H1 (cell line): Measurements from ENCODE around the gene UBXN11. TPM values are rescaled to one million over a fixed set of nuclear protein-coding genes. Genes with fewer than 3 reads are reported as not detected.

Source experiments
- CTCF ChIA-PET: fragments of 300-600 bp; sonication (Branson Sonifier 250); formaldehyde crosslinking; loops from one replicate; lab custom pipeline; 2021; ENCODE audit not compliant: partially characterized antibody; lab: Charles Lee
- POLR2A ChIA-PET: fragments of 300-600 bp; sonication (Branson Sonifier 250); formaldehyde crosslinking; loops from one replicate; lab custom pipeline; 2021; ENCODE audit warnings: inconsistent platforms; ENCODE audit not compliant: partially characterized antibody; lab: Charles Lee
- DNase-seq, 2 experiments: peaks; one replicate each; pipeline versions ENCODE4 v3.0.0 to v3.0.0-alpha.2; 2010 to 2022; ENCODE audit warnings: low spot score in 2 of 2, low read depth in 1 of 2, mixed read lengths in 1 of 2
- FAIRE-seq: peaks from 2 replicates; lab custom pipeline; 2011; peaks lifted over from hg19 to GRCh38; lab: Jason Lieb, UNC
- H2AFZ ChIP-seq: 2 replicates; pipeline ENCODE4 v1.8.1; 2012; ENCODE audit warnings: low read length, inconsistent platforms
- H2AK5ac ChIP-seq: 2 replicates; pipeline ENCODE4 v1.6.1; 2013; ENCODE audit warnings: low read depth, low read length
- H2BK120ac ChIP-seq: replicated peaks from 2 replicates; pipeline ENCODE3; 2013; ENCODE audit warnings: low read depth, low read length, inconsistent platforms
- H2BK12ac ChIP-seq: 2 replicates; pipeline ENCODE4 v1.6.1; 2013; ENCODE audit warnings: low read depth, low read length
- H2BK15ac ChIP-seq: 2 replicates; pipeline ENCODE4 v1.6.1; 2013; ENCODE audit warnings: low read length
- H2BK20ac ChIP-seq: 2 replicates; pipeline ENCODE4 v1.6.1; 2013; ENCODE audit warnings: low read length
- H2BK5ac ChIP-seq: 2 replicates; pipeline ENCODE4 v1.6.1; 2013; ENCODE audit warnings: low read depth, low read length
- H3K14ac ChIP-seq: 2 replicates; pipeline ENCODE4 v1.6.1; 2013; ENCODE audit warnings: inconsistent platforms; ENCODE audit not compliant: insufficient read length
- H3K18ac ChIP-seq: 2 replicates; pipeline ENCODE4 v1.6.1; 2013; ENCODE audit warnings: low read length; ENCODE audit errors: extremely low read depth
- H3K23ac ChIP-seq: 2 replicates; pipeline ENCODE4 v1.6.1; 2013; ENCODE audit warnings: inconsistent platforms; ENCODE audit not compliant: insufficient read length
- H3K23me2 ChIP-seq: 2 replicates; pipeline ENCODE4 v1.6.1; 2013; ENCODE audit warnings: low read depth, low read length
- H3K27ac ChIP-seq: 2 replicates; pipeline ENCODE4 v1.6.1; 2011; ENCODE audit warnings: low read depth, low read length, inconsistent platforms
- H3K27me3 ChIP-seq, 4 experiments: replicated peaks in 1 of 4; 1 replicate in 1 of 4; 2 replicates in 3 of 4; pipeline versions ENCODE4 v1.6.1 to v1.8.1; 2011 to 2013; ENCODE audit warnings: low read length in 3 of 4, mild to moderate bottlenecking in 3 of 4, inconsistent platforms in 2 of 4, mixed read lengths in 2 of 4, moderate library complexity in 1 of 4; ENCODE audit not compliant: control insufficient read depth in 3 of 4, insufficient read depth in 3 of 4; ENCODE audit errors: extremely low read depth in 1 of 4
- H3K36me3 ChIP-seq, 4 experiments: 2 replicates each; pipeline versions ENCODE4 v1.6.1 to v1.8.1; 2011 to 2013; ENCODE audit warnings: mild to moderate bottlenecking in 4 of 4, low read length in 3 of 4, moderate library complexity in 2 of 4, control low read depth in 1 of 4, inconsistent platforms in 1 of 4; ENCODE audit not compliant: insufficient read depth in 4 of 4, control insufficient read depth in 2 of 4
- H3K4ac ChIP-seq: replicated peaks from 2 replicates; pipeline ENCODE3; 2013; ENCODE audit warnings: low read length, low read depth, mixed read lengths, inconsistent platforms; ENCODE audit not compliant: insufficient read length
- H3K4me1 ChIP-seq, 4 experiments: replicated peaks in 1 of 4; 1 replicate in 1 of 4; 2 replicates in 3 of 4; pipeline versions ENCODE4 v1.6.1 to v1.8.1; 2011 to 2013; ENCODE audit warnings: low read length in 3 of 4, inconsistent platforms in 2 of 4, mixed read lengths in 1 of 4; ENCODE audit not compliant: insufficient read depth in 4 of 4, control insufficient read depth in 3 of 4
- H3K4me2 ChIP-seq, 2 experiments: 2 replicates each; pipeline versions ENCODE4 v1.6.1 to v1.8.1; 2011 to 2013; ENCODE audit warnings: low read depth in 2 of 2, low read length in 2 of 2, control low read depth in 1 of 2, inconsistent platforms in 1 of 2, mild to moderate bottlenecking in 1 of 2; ENCODE audit not compliant: insufficient read depth in 1 of 2
- H3K4me3 ChIP-seq, 4 experiments: fragments of 200-600, 300-600 bp in 1 of 4; sonication (generic), shearing (Covaris generic), sonication (Bioruptor Twin) in 1 of 4; 2 replicates each; pipeline versions ENCODE4 v1.5.1 to v1.8.1; 2011 to 2016; ENCODE audit warnings: low read length in 4 of 4, low read depth in 3 of 4, control low read depth in 2 of 4, inconsistent platforms in 2 of 4, mild to moderate bottlenecking in 2 of 4, mixed read lengths in 1 of 4, moderate library complexity in 1 of 4; ENCODE audit not compliant: insufficient read depth in 2 of 4; ENCODE audit errors: extremely low read depth in 1 of 4
- H3K56ac ChIP-seq: replicated peaks from 2 replicates; pipeline ENCODE3; 2013; ENCODE audit warnings: low read depth, mild to moderate bottlenecking, mixed read lengths, low read length, inconsistent platforms; ENCODE audit not compliant: insufficient read length
- H3K79me1 ChIP-seq: 2 replicates; pipeline ENCODE4 v1.6.1; 2013; ENCODE audit warnings: low read depth, low read length, control low read depth
- H3K79me2 ChIP-seq, 2 experiments: 2 replicates each; pipeline versions ENCODE4 v1.6.1 to v1.8.1; 2012 to 2013; ENCODE audit warnings: low read length in 2 of 2, mild to moderate bottlenecking in 2 of 2, inconsistent platforms in 1 of 2; ENCODE audit not compliant: insufficient read depth in 2 of 2, control insufficient read depth in 1 of 2
- H3K9ac ChIP-seq, 4 experiments: replicated peaks in 1 of 4; 1 replicate in 1 of 4; 2 replicates in 3 of 4; pipeline versions ENCODE4 v1.6.1 to v1.8.1; 2011 to 2013; ENCODE audit warnings: low read depth in 3 of 4, low read length in 3 of 4, control low read depth in 2 of 4, mild to moderate bottlenecking in 2 of 4, moderate library complexity in 2 of 4, inconsistent platforms in 1 of 4; ENCODE audit errors: extremely low read depth in 1 of 4
- H3K9me3 ChIP-seq, 2 experiments: 2 replicates each; pipeline versions ENCODE4 v1.6.1 to v1.8.1; 2012 to 2013; ENCODE audit warnings: mild to moderate bottlenecking in 2 of 2, moderate library complexity in 2 of 2, control low read depth in 1 of 2, inconsistent platforms in 1 of 2, low read depth in 1 of 2, low read length in 1 of 2, mixed read lengths in 1 of 2; ENCODE audit not compliant: insufficient read depth in 2 of 2
- H4K20me1 ChIP-seq, 2 experiments: replicated peaks in 1 of 2; 2 replicates each; pipeline versions ENCODE3 to v1.8.1; 2011 to 2013; ENCODE audit warnings: inconsistent platforms in 2 of 2, low read length in 2 of 2, mild to moderate bottlenecking in 1 of 2; ENCODE audit not compliant: insufficient read depth in 2 of 2, control insufficient read depth in 1 of 2
- H4K5ac ChIP-seq: 2 replicates; pipeline ENCODE4 v1.6.1; 2013; ENCODE audit warnings: low read length, low read depth, mixed read lengths, inconsistent platforms; ENCODE audit not compliant: insufficient read length
- H4K8ac ChIP-seq: 2 replicates; pipeline ENCODE4 v1.8.0; 2013; ENCODE audit warnings: mild to moderate bottlenecking, moderate library complexity, low read length, inconsistent platforms; ENCODE audit not compliant: insufficient read depth; ENCODE audit errors: extremely low read depth
- H4K91ac ChIP-seq: replicated peaks from 2 replicates; pipeline ENCODE3; 2013; ENCODE audit warnings: low read length, mixed read lengths, inconsistent platforms; ENCODE audit not compliant: insufficient read length
- RNF2 ChIP-seq: fragments of 200-900, 300-1000 bp; sonication (generic); IDR thresholded peaks from 2 replicates; pipeline ENCODE4 v1.7.1; 2016; ENCODE audit warnings: borderline replicate concordance, low read depth, mild to moderate bottlenecking, antibody characterized with exemption, low read length; ENCODE audit not compliant: poor library complexity, severe bottlenecking; ENCODE audit errors: missing control alignments
- SIN3A ChIP-seq, 2 experiments: IDR thresholded peaks in 1 of 2; conservative IDR thresholded peaks in 1 of 2; 2 replicates each; pipeline ENCODE4 v1.6.1; 2011 to 2012; ENCODE audit warnings: low read length in 2 of 2, improper control_type of control experiment in 1 of 2, low read depth in 1 of 2, mild to moderate bottlenecking in 1 of 2
- SIRT6 ChIP-seq: IDR thresholded peaks from one replicate; pipeline ENCODE4 v1.7.1; 2012; ENCODE audit warnings: low read length, inconsistent platforms
- SRF ChIP-seq: IDR thresholded peaks from 2 replicates; pipeline ENCODE4 v1.6.1; 2011; ENCODE audit warnings: mild to moderate bottlenecking, low read depth, low read length, moderate library complexity
- SUZ12 ChIP-seq: fragments of 200-600 bp; sonication (generic); IDR thresholded peaks from 2 replicates; pipeline ENCODE4 v1.6.1; 2012; ENCODE audit warnings: mild to moderate bottlenecking, inconsistent platforms, low read length, moderate library complexity, mixed read lengths
- TAF1 ChIP-seq: IDR thresholded peaks from 2 replicates; pipeline ENCODE4 v1.6.1; 2011; ENCODE audit warnings: mild to moderate bottlenecking, low read depth, low read length
- TEAD4 ChIP-seq: IDR thresholded peaks from 2 replicates; pipeline ENCODE4 v1.6.1; 2012; ENCODE audit warnings: low read depth, low read length, inconsistent platforms, mixed read lengths
- WGBS, 2 experiments: shearing (Covaris generic) in 1 of 2; methylation state at CpG; one replicate each; pipeline versions ENCODE4 v1.1.6 to v1.1.7; 2013 to 2015; ENCODE audit warnings: low lambda C conversion rate in 2 of 2, mixed read lengths in 2 of 2, inconsistent platforms in 1 of 2, low coverage in 1 of 2, missing lambda C conversion rate in 1 of 2; ENCODE audit not compliant: insufficient replicate concordance in 2 of 2, insufficient coverage in 1 of 2, insufficient read length in 1 of 2; ENCODE audit errors: extremely low coverage in 1 of 2, missing lambda C conversion rate in 1 of 2; 5-methylcytosine and 5-hydroxymethylcytosine counted together
- long read RNA-seq, 2 experiments: library from RNA in 1 of 2; library from capped mRNA in 1 of 2; stranded (forward); transcript quantifications; one replicate each; pipeline ENCODE4 v2.0.0, GENCODE V29; 2021; ENCODE audit warnings: inconsistent platforms in 1 of 2
- polyA minus RNA-seq, 3 experiments: library from RNA; depleted of rRNA, polyadenylated mRNA; stranded (reverse); fragments of >200 nt; gene quantifications; 1 replicate in 2 of 3; 2 replicates in 1 of 3; pipeline ENCODE4 v1.2.3, GENCODE V29; 2011
- polyA plus RNA-seq, 7 experiments: library from polyadenylated mRNA; depleted of rRNA in 3 of 7; stranded (reverse) in 5 of 7; unstranded in 2 of 7; fragments of >200 nt in 5 of 7; fragments of 200-250 nt in 2 of 7; gene quantifications; 1 replicate in 5 of 7; 2 replicates in 1 of 7; 4 replicates in 1 of 7; pipeline versions ENCODE4 v1.2.1 to v1.2.3, GENCODE V29; 2011 to 2013; ENCODE audit warnings: missing spikeins in 2 of 7, mixed read lengths in 2 of 7
- total RNA-seq: library from RNA; stranded (reverse); fragmentation: NEBNext Ultra II Directional; extraction: Animal tissue kit (Norgen Biotek cat#: 25700); gene quantifications from 2 replicates; pipeline ENCODE4 v1.2.1, GENCODE V29; 2021

The UBXN11 gene
- 6.1 and 6.3 TPM in 2 replicates for total RNA-seq
- polyA plus RNA-seq (2011; rRNA removed): 10.4 and 14.8 TPM in 2 replicates
- 15.3 TPM for polyA plus RNA-seq (2011; cell fraction: cytosol; rRNA removed)
- polyA plus RNA-seq (2011; cell fraction: nucleus; rRNA removed): 42.2 TPM
- polyA plus RNA-seq (2012, experiment 1 of 2): 9.8 to 12.4 TPM (median 11.7 TPM) in 4 replicates
- polyA plus RNA-seq (2012, experiment 2 of 2): 10.1 TPM
- 6.9 TPM for polyA plus RNA-seq (2013, experiment 1 of 2)
- 6.1 TPM for polyA plus RNA-seq (2013, experiment 2 of 2)
- polyA minus RNA-seq (2011; rRNA and poly(A)+ RNA removed): 7.2 and 7.3 TPM in 2 replicates
- 4.2 TPM for polyA minus RNA-seq (2011; cell fraction: cytosol; rRNA and poly(A)+ RNA removed)
- 14.1 TPM for polyA minus RNA-seq (2011; cell fraction: nucleus; rRNA and poly(A)+ RNA removed)
- long read RNA-seq, experiment 1, partial matches to known transcripts: 4 of 4 reads
- long read RNA-seq, experiment 1, other reads (novel, unspliced or antisense): 0 of 4 reads
- long read RNA-seq, experiment 2, partial matches to known transcripts: 0 of 8 reads
- long read RNA-seq, experiment 2, other reads (novel, unspliced or antisense): 8 of 8 reads

- H2AFZ ChIP-seq: peak within 1 kb of the TSS; percentile 98
- WGBS, 2 experiments: 4% methylated on average over 46 of the region's 51 CpGs; no CpG with 5 or more reads in 1 of the 2 experiments
- peak within 1 kb of the TSS; percentile 95; the same call in 1 of the 2 replicates for H2BK15ac ChIP-seq
- H3K56ac ChIP-seq: peak within 1 kb of the TSS; percentile 66
- no peak within 1 kb of the TSS for H3K4ac ChIP-seq
- H3K4me2 ChIP-seq: peak within 1 kb of the TSS; percentile 56 to 97
- ChIA-PET CTCF (interaction anchor here (0.6 to 57.0 kb wide), 4 partner anchors 10 to 92 kb away, joined by 3 to 1530 read pairs (median 776); partner anchors contain the start of genes CD52, SH3BGRL3 and UBXN11), POLR2A (interaction anchor here (1.3 to 4.6 kb wide), 6 partner anchors 11 to 109 kb away, joined by 3 to 29 read pairs (median 4); partner anchors contain the start of genes CD52 and LIN28A)
- peak within 1 kb of the TSS; percentile 73; the same call in 1 of the 2 replicates for H4K8ac ChIP-seq
- peak within 1 kb of the TSS; percentile 48 for H4K5ac ChIP-seq
- no peaks in the 10 kb centered on the region for H3K79me2 ChIP-seq
- 0 out of 2 replicates have a peak within 1 kb of the TSS, but pooled peaks have one; percentile 79 for H2BK12ac ChIP-seq
- H2BK20ac ChIP-seq: no peak within 1 kb of the TSS
- DNase-seq: peak; percentile 78 to 91
- FAIRE-seq: peak; percentile 68
- peaks cover 0 to 5% (median 2%) of the 10 kb centered on the region in 4 experiments; a peak in 3 of 7 replicates for H3K4me1 ChIP-seq
- no peak within 1 kb of the TSS for H3K23ac ChIP-seq
- no peak within 1 kb of the TSS for H4K91ac ChIP-seq
- H3K36me3 ChIP-seq: no peaks in the 10 kb centered on the region
- H2BK5ac ChIP-seq: peak within 1 kb of the TSS; percentile 52; the same call in 1 of the 2 replicates
- H3K9me3 ChIP-seq: no peaks in the 10 kb centered on the region
- no peak within 1 kb of the TSS for H3K18ac ChIP-seq
- peak within 1 kb of the TSS; percentile 75 for H3K27ac ChIP-seq
- H3K9ac ChIP-seq: peak within 1 kb of the TSS in 3 of 4 experiments; percentile 74 to 89 (median 84); a peak in 6 of 7 replicates
- no peak within 1 kb of the TSS for H3K14ac ChIP-seq
- no peaks in the 10 kb centered on the region for H4K20me1 ChIP-seq
- no peaks in the 10 kb centered on the region for H3K27me3 ChIP-seq
- H2BK120ac ChIP-seq: no peak within 1 kb of the TSS
- peak within 1 kb of the TSS; percentile 52 to 98 (median 96) for H3K4me3 ChIP-seq
- no peaks in the 10 kb centered on the region for H3K79me1 ChIP-seq
- peaks cover 9% of the 10 kb centered on the region for H3K23me2 ChIP-seq
- H2AK5ac ChIP-seq: no peak within 1 kb of the TSS
- no peak for TF ChIP-seq SIRT6
- no peak for TF ChIP-seq SRF
- no peak for TF ChIP-seq TAF1
- TF ChIP-seq TEAD4: no peak
- no peak for TF ChIP-seq SUZ12
- TF ChIP-seq RNF2: no peak
- TF ChIP-seq SIN3A (conservative IDR thresholded peaks at IDR 0.05 in 1 of 2, IDR thresholded peaks at IDR 0.05 in 1 of 2; ENCODE audit: low read depth in 1 of 2, low read length in 2 of 2): peak; percentile 90 to 98
These were observed at the start of gene UBXN11 for GRCh38 chr1:26306290-26307229. Gene UBXN11, minus strand, starts transcription at chr1:26306636. Its CDS starts 3,753 bp downstream, at chr1:26302883.
